Left ventricle myocardium superior (tissue), 1 donor: ENCODE data around the gene SCN10A. TPM values are rescaled to one million over a fixed set of nuclear protein-coding genes. Genes with fewer than 3 reads are reported as not detected.

Source experiments
- total RNA-seq: library from RNA; stranded (reverse); fragmentation: NEBNext Ultra II Directional; extraction: Animal tissue kit (Norgen Biotek cat#: 25700); gene quantifications from one replicate; pipeline ENCODE4 v1.2.1, GENCODE V29; 2021
- donor health status: DM: no; HTN: yes; CAD: no; lungs with severe emphysema.

The SCN10A gene
- total RNA-seq, 1 donor from 2014 or later: 0.02 TPM

Other genes with a start within 250 kb of the SCN10A start
- 133 TPM for gene SCN5A, start 166.5 kb downstream of the SCN10A start, total RNA-seq
- not detected for gene SCN11A, start 235.7 kb upstream of the SCN10A start, total RNA-seq
- gene WDR48, start 235.8 kb upstream of the SCN10A start, total RNA-seq: 33.1 TPM